GM03348 (cell line): ENCODE data around the gene GPN3.
"Not testable (repeated sequence)": the region's sequence is repeated elsewhere in the genome, so short reads cannot be mapped to it uniquely, and the experiment has no call there.

ENCODE experiments used
- DNase-seq: peaks from one replicate; pipeline ENCODE4 v3.0.0; 2012; ENCODE audit warnings: low spot score

Gene GPN3

DNA sequence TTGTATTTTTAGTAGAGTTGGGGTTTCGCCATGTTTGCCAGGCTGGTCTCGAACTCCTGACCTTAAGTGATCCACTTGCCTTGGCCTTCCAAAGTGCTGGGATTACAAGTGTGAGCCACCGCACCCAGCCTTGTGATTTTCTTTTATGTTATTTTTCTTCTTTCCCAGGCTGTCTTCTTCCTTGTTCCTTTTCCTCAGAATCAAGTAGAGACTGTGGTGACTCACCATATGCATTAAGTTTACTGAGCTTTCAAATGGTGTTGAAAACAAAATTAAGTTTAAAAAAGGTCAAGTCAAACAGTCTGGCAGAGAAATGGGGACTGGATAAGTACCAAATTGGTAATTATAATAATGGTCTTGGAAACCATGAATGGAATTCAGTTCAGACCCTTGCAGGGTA, 23.6 kb downstream of the GPN3 start:
- DNase-seq: no peak

DNA sequence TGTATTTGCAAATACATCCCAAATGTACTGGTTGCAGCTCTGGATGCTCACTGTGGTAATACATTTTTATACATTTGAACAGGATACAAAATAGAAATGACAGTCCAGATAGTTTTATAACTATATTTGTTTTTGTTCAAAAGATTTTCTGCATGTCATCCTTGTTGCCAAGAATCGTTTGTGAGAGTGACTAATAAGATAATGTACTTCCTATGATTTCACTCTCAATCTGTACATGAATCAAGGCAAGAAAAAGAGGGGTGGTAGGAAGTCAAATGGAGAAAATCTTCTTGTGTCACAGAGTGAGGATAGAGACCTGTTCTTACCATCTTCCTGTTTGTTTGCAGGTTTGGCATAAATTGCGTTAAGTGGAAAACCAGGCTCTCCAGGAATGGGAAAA, 31.8 kb downstream of the GPN3 start:
- no peak for DNase-seq

DNA sequence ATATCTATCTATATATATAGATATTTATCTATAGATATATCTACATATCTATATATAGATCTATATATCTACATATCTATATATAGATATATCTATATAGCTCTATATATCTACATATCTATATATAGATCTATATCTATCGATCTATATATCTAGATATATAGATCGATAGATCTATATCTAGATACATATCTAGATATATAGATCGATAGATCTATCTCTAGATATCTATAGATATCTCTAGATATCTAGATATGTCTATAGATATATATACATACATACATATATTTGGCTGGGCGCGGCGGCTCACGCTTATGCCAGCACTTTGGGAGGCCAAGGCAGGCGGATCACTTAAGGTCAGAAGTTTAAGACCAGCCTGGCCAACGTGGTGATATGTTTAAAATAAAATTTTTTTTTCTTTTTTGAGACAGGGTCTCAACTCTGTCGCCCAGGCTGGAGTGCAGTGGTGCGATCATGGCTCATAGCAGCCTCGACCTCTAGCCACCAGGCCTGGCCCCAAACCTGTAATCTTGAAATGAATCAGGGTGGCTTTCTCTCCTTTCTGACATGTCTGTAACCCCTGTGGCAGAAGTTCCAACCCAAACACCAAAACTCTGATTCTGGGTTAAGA, 36.0 kb downstream of the GPN3 start:
- no peak for DNase-seq

DNA sequence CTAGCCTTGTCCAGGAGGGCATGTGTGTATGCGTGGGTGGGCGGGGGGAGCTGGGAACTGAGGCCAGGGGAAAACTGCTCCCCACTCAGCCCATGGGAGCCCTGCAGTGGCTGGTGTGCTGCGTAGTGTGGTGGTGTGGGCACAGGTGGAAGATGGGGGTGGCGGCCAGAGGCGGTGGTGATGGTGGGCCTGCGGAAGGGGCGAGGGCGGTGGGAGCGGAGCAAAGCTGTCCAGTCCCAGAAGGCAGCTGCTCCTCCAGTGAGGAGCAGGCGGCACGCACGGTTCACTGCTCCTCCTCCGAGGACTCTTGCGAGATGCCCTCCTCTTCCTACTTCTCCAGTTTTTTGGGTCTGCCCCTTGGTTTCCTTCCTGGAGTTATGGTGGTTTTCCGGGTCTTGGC, 38.4 kb downstream of the GPN3 start:
- DNase-seq: not testable (repeated sequence)

- DNase-seq: no peak
These were observed 41.7 kb downstream of the GPN3 start for GRCh38 chr12:110426406-110426805.

GRCh38 chr12:110424237-110424636, 43.8 kb downstream of the GPN3 start:
- DNase-seq: no peak

- DNase-seq: no peak
These were observed 46.4 kb downstream of the GPN3 start for GRCh38 chr12:110421701-110422100.

- DNase-seq: no peak
These were observed 46.8 kb downstream of the GPN3 start for GRCh38 chr12:110421159-110421661.

- DNase-seq: not testable (repeated sequence)
These were observed 47.4 kb downstream of the GPN3 start for GRCh38 chr12:110420644-110421043.

- not testable (repeated sequence) for DNase-seq
These were observed 50.9 kb downstream of the GPN3 start for GRCh38 chr12:110417113-110417512.

- not testable (repeated sequence) for DNase-seq
These were observed 58.0 kb downstream of the GPN3 start for GRCh38 chr12:110410086-110410485.

DNA sequence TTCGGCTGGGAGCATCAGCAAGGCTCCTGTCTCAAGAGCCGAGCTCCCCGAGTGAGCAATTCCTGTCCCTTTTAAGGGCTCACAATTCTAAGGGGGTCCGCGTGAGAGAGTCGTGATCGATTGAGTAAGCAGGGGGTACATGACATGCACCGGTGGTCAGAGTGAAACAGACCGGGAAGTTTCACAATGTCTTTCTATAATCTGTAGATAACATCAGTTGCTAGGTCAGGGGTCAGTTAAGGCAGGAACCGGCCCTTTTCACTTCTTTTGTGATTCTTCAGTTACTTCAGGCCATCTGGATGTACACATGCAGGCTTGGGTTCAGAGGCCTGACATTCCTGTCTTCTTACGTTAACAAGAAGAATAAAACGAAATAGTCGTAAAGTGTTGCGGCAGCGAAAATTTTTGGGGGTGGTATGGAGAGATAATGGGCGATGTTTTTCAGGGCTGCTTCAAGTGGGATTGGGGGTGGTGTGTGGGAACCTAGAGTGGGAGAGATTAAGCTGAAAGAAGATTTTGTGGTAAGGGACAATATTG, 62.9 kb downstream of the GPN3 start:
- not testable (repeated sequence) for DNase-seq

- peak; percentile 88 for DNase-seq
These were observed 63.9 kb downstream of the GPN3 start for GRCh38 chr12:110403976-110404682.

GRCh38 chr12:110403146-110403975, 64.7 kb downstream of the GPN3 start, which contains the start of gene ANAPC7:
Gene ANAPC7 (minus strand): TSS chr12:110403708. CDS start chr12:110403627, 81 bp downstream.
- DNase-seq: peak; percentile 97
